22Rv1 (cell line): ENCODE results near the gene METTL25.

Experiments used
- H3K27ac ChIP-seq: fragments of 450-650 bp; 2 replicates; pipeline ENCODE4 v1.5.1; 2017
- CTCF ChIP-seq: fragments of 450-650 bp; IDR thresholded peaks from 2 replicates; pipeline ENCODE4 v1.5.1; 2017; ENCODE audit warnings: mild to moderate bottlenecking
- ZFX ChIP-seq: fragments of 450-650 bp; IDR thresholded peaks from 2 replicates; pipeline ENCODE4 v1.6.1; 2017; ENCODE audit warnings: antibody characterized with exemption, borderline replicate concordance

The METTL25 gene

GRCh38 chr12:82440885-82441284, 82.6 kb downstream of the METTL25 start:
- TF ChIP-seq ZFX = no peak
- no peak for TF ChIP-seq CTCF
- H3K27ac ChIP-seq = no peak overlapping the region

DNA sequence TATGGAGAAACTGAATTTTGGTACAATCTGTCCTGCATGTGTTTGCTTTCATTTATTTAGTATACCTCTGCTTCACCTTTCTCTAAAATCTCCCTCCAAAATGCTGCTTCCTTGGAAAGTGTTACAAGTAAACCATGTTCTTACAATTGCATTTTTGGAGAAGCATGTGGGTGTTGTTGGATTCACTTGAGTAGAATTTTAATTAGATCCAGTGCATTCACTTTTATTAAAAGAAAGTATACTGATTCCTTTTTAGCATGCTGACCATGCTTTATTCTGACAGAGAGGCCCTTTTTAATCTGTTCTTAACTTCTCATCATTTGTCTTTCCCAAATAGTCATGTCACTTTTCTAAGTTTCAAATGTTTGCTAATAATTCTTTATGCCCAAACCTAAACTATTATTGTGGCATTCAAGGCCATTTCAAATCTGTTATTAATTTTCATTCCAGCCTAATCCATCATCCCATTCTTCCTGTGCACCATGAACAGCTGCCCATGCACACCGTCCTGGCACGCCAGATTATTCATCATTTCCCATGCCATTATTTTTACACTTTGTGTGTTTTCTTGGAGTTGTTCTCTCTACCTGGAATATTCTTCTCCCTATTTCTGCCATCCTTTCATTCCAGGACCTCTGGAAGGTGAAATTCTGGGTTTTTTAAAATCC, 90.7 kb downstream of the METTL25 start:
- H3K27ac ChIP-seq = no peak overlapping the region
- TF ChIP-seq ZFX (no peak), CTCF (no peak)

DNA sequence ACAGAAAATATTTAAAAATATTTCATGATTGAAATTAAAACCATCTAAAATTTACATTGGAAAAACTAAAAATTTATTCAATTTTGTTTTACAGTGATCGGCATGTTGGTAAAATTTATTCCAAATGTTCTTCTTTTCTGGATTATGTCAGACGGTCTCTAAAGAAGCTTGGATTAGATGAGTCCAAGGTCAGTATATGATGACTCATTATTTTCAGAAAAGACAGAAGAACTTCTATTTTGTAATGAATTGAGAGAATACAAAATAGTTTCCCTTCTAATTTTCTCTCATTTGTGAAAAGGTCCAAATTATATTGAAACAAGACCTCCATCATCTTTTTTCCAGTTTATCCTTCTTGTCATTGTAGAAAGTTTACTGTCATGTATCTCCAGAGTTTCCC, 98.3 kb downstream of the METTL25 start:
- H3K27ac ChIP-seq = no peak overlapping the region
- TF ChIP-seq ZFX (no peak), CTCF (no peak)

DNA sequence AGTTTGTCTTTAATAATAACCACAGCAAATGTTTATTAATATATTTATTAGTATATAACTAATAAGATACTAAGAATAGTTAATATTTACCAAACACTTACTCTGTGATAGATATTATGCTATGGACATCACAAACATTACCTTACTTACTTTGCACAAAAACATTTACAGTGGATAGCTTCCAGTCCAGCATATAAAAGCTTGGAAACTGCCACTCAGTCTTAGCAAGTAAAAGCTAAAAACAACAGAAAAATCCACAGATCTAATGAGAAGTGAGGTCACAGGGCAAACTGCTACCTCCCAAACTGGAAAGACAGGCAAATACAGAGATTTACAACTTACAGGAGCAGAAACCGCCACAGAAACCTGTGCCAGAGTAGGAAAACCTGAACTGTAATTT, 99.8 kb downstream of the METTL25 start:
- no peak overlapping the region for H3K27ac ChIP-seq
- TF ChIP-seq ZFX = no peak
- TF ChIP-seq CTCF = no peak

- no peak for TF ChIP-seq ZFX
- no peak for TF ChIP-seq CTCF
- no peak overlapping the region for H3K27ac ChIP-seq
These were observed 103.1 kb downstream of the METTL25 start for GRCh38 chr12:82461393-82461792.

DNA sequence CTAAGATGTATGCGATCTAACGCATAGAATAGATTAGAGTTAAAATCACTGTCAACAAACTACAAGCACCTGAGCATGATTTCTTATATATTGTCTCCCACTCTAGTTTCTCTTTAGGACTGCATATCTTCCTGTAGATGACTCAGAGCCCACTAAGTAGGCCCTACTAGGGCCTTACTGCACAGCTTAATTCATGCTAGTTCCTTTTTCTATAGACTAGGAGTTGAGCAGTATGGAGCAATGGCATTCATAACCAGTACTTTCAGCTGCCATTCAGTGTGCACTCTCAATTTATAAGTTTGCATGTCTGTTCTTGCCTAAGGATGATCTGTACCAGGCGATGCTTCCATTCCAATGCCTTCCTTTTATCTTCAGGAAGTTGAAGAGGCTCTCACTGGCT, 103.5 kb downstream of the METTL25 start:
- H3K27ac ChIP-seq = no peak overlapping the region
- no peak for TF ChIP-seq ZFX

- TF ChIP-seq CTCF = no peak
- no peak for TF ChIP-seq ZFX
- no peak overlapping the region for H3K27ac ChIP-seq
These were observed 110.2 kb downstream of the METTL25 start for GRCh38 chr12:82468563-82468962.

DNA sequence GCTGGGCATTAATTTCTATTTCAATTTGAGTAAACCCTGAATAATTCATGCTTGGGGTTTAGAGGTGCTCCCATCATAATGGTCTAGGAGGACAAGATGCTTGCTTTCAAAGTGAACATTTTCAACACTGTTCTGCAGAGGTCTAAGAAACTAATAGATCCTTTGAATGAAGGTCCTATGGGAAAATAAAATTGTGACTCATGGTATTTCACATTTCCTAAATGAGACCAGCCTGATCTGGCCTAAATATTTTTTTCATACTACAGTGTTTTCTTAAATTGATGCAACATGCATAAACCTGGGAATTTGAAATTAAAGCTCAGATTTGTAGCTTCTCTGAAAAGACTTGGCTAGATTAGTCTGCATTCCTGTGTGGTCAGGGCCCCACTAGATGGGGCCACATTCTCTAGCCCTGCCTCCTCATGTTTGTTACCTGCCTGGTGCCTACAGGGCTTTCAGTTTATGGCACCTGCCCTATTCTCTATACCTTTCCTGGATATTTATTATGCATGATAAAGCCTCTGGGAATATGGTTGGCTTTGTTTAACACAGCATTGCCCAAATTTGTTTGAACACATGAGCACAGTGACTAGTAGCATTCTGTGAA, 112.7 kb downstream of the METTL25 start:
- TF ChIP-seq ZFX (no peak), CTCF (no peak)
- no peak overlapping the region for H3K27ac ChIP-seq
